Ascending aorta (tissue), 2 donors: Measurements from ENCODE around the gene CLDN8. TPM values are rescaled to one million over a fixed set of nuclear protein-coding genes. Genes with fewer than 3 reads are reported as not detected.

Experiments used
- DNase-seq, 2 donors: peaks; one replicate each; pipeline ENCODE4 v3.0.0-alpha.2; 2019; ENCODE audit warnings: low spot score in 2 of 2
- H3K27ac ChIP-seq, 2 donors: fragments of 200-600 bp; sonication (generic); one replicate each; pipeline ENCODE4 v1.5.1; 2016 to 2017; ENCODE audit warnings: mild to moderate bottlenecking in 1 of 2
- H3K27me3 ChIP-seq: fragments of 200-600 bp; sonication (generic); one replicate; pipeline ENCODE4 v1.5.1; 2017
- H3K36me3 ChIP-seq, 2 donors: fragments of 200-600 bp; sonication (generic); one replicate each; pipeline ENCODE4 v1.5.1; 2016
- H3K4me1 ChIP-seq, 2 donors: fragments of 200-600 bp; sonication (generic); one replicate each; pipeline ENCODE4 v1.5.1; 2016 to 2017; ENCODE audit warnings: mild to moderate bottlenecking in 1 of 2
- H3K4me3 ChIP-seq, 2 donors: fragments of 200-600 bp; sonication (generic); one replicate each; pipeline ENCODE4 v1.5.1; 2016 to 2017; ENCODE audit warnings: mild to moderate bottlenecking in 1 of 2
- H3K9me3 ChIP-seq, 2 donors: fragments of 200-600 bp; sonication (generic); one replicate each; pipeline ENCODE4 v1.5.1; 2016
- intact Hi-C: fragments of 100-400 bp; cut with DNase I; formaldehyde crosslinking; loops from one replicate; pipeline ENCODE4 v1.15.1; 2023
- total RNA-seq: library from RNA; depleted of rRNA; stranded (reverse); fragments of >200 nt; gene quantifications from one replicate; pipeline ENCODE4 v1.1.0, GENCODE V29; 2016
- TF ChIP-seq, protein P1 (sequence below), 3 experiments: fragments of 200-600 bp in 2 of 3; fragments of 450-650 bp in 1 of 3; sonication (generic) in 2 of 3; IDR thresholded peaks; one replicate each; pipeline ENCODE4 v1.5.1; 2016 to 2019; ENCODE audit warnings: antibody characterized with exemption in 3 of 3, mild to moderate bottlenecking in 1 of 3, moderate library complexity in 1 of 3

CLDN8 gene
- total RNA-seq, 1 donor from 2014 or later, result not detected

DNA sequence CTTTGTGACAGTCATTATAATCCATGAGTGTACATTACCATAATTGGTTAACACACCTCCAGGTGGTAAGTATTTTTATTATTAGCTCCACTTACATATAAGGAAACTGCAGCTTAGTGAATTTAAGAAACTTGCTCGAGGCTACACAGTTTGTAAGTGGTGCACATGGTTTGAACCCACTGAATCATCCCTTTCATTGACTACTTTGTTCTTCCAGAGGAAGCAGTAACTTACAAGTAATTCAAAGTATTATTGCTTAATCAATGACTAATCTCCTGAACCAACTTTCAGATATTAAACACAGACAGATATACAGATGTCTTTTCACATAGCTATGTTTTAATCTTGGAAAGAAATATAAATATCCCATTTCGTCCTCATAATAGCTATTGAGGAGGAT lies 18.7 kb upstream of the CLDN8 start:
- no peaks in the 10 kb centered on the region for H3K9me3 ChIP-seq
- no peaks in the 10 kb centered on the region for H3K4me1 ChIP-seq
- TF ChIP-seq, protein P1, sequence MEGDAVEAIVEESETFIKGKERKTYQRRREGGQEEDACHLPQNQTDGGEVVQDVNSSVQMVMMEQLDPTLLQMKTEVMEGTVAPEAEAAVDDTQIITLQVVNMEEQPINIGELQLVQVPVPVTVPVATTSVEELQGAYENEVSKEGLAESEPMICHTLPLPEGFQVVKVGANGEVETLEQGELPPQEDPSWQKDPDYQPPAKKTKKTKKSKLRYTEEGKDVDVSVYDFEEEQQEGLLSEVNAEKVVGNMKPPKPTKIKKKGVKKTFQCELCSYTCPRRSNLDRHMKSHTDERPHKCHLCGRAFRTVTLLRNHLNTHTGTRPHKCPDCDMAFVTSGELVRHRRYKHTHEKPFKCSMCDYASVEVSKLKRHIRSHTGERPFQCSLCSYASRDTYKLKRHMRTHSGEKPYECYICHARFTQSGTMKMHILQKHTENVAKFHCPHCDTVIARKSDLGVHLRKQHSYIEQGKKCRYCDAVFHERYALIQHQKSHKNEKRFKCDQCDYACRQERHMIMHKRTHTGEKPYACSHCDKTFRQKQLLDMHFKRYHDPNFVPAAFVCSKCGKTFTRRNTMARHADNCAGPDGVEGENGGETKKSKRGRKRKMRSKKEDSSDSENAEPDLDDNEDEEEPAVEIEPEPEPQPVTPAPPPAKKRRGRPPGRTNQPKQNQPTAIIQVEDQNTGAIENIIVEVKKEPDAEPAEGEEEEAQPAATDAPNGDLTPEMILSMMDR (IDR thresholded peaks at IDR 0.05), result no peak
- no peak for DNase-seq
- H3K36me3 ChIP-seq, result no peaks in the 10 kb centered on the region
- no peak overlapping the region for H3K4me3 ChIP-seq
- intact Hi-C loops, result no loop called here
- no peaks in the 10 kb centered on the region for H3K27me3 ChIP-seq
- H3K27ac ChIP-seq, result no peak overlapping the region

DNA sequence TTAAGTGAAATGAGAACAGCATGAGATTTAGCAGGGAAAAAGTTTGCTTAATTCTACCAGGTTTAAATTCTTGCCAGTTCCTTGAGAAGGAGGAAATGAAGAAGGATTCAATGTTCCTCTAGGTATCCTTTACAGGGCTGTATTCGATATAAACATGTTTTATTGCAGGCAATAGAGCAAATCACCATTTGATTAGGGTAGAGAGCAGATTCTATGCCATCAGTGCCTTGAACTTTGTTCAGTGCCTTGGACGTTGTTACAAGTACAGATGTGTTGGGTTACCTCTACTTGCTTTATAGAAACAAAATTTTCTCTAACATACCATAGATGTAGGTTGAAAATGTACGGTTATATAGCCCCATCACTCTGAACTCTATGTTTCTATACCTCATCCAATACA lies 18.2 kb upstream of the CLDN8 start:
- intact Hi-C loops, result no loop called here
- no peak overlapping the region for H3K4me3 ChIP-seq
- no peaks in the 10 kb centered on the region for H3K9me3 ChIP-seq
- H3K27ac ChIP-seq, result no peak overlapping the region
- H3K36me3 ChIP-seq, result no peaks in the 10 kb centered on the region
- H3K4me1 ChIP-seq, result no peaks in the 10 kb centered on the region
- no peaks in the 10 kb centered on the region for H3K27me3 ChIP-seq
- no peak for DNase-seq
- TF ChIP-seq, protein P1 (IDR thresholded peaks at IDR 0.05), result no peak

DNA sequence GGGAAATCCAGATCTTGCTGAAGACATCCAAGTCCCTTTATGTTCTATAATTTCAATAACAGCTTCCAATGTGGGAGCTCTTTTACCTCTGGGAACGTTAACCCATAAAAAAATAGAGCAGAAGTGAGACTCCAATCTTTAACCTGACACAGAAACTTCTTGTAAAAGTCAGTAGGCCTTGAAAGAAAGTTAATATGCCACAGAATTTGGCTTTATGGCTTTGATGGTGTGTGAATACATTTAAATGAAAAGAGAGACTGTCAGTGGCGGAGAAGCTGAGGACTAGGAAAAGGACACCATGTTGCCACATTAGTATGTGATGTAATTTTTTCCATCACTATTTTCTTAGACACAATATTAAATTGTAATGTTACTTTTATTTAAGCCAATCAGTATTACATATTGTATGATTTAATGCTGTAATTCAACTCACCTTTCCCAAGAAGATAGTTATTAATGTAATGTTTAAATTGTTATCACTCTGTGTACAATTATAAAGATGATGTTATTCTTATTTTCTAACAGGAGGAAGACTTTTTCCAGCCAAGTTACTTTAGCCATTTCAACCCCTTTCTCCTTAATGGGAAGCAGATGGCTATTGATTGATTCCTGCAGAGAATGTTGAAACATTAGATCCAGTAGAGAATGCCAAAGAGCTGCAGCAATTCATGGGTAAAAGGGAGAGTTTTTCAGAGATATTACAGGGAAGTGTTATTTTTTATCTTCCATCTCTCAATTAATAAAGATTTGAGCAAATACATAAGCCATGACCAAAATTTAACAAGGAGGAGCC lies 17.5 kb upstream of the CLDN8 start:
- no peaks in the 10 kb centered on the region for H3K27me3 ChIP-seq
- intact Hi-C loops, result no loop called here
- no peaks in the 10 kb centered on the region for H3K9me3 ChIP-seq
- DNase-seq, result no peak
- no peak overlapping the region for H3K4me3 ChIP-seq
- H3K4me1 ChIP-seq, result no peaks in the 10 kb centered on the region
- no peak overlapping the region for H3K27ac ChIP-seq
- H3K36me3 ChIP-seq, result no peaks in the 10 kb centered on the region
- TF ChIP-seq, protein P1 (IDR thresholded peaks at IDR 0.05), result no peak

DNA sequence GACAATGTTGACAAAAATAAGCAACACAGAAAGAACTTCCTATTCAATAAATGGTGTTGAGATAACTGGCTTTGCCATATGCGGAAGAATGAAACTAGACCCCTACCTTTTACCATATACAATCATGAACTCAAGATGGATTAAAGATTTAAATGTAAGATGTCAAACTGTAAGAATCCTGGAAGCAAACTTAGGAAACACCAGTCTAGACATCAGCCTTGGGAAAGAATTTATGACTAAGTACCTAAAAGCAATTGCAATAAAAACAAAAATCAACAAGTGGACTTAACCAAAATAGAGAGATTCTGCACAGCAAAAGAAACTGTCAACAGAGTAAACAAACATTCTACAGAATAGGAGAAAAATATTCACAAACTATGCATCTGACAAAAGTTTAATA lies 16.1 kb upstream of the CLDN8 start:
- Histone ChIP-seq H3K4me1 (no peaks in the 10 kb centered on the region), H3K9me3 (no peaks in the 10 kb centered on the region), H3K4me3 (no peak overlapping the region), H3K27ac (no peak overlapping the region), H3K36me3 (no peaks in the 10 kb centered on the region), H3K27me3 (no peaks in the 10 kb centered on the region)
- TF ChIP-seq, protein P1 (IDR thresholded peaks at IDR 0.05), result no peak
- intact Hi-C loops, result no loop called here
- DNase-seq, result no peak

DNA sequence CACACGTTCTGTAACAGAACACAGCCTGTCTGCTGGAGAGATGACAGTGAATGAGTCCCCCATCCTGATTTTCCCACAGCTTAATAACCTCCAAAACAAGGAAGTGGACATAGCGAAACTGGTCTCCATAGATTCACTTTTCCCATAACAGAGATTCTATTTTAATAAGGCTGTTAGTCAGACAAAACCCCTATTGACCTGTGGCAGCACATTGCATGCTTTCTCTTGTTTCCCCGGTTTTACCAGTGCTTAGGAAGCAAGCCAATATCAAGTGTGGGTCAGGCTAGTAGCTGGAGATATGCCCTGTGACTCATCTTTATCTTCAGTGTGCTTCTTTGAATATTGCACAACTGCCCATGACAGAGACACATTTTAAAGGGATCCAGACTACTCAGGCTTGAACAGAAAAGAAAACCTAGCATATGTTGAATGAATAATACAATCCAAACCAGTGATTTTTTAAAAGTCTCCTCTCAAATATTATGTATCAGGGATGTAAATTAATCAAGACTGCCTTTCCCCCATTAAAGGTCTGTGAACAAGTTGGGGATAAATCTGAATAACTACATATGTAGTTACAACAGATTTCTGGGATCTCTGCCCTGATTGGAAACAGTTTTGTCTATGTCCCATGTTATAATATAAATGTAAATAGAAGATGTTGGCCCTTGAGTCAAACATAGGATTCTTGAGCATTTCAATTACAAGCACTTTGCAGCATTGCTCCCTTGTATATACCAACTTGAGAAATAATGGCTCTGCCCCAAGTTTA lies 11.9 kb upstream of the CLDN8 start:
- intact Hi-C loops, result no loop called here
- Histone ChIP-seq H3K4me3 (no peak overlapping the region), H3K9me3 (no peaks in the 10 kb centered on the region), H3K36me3 (no peaks in the 10 kb centered on the region), H3K27me3 (no peaks in the 10 kb centered on the region), H3K4me1 (no peaks in the 10 kb centered on the region), H3K27ac (no peak overlapping the region)
- TF ChIP-seq, protein P1 (IDR thresholded peaks at IDR 0.05), result no peak
- DNase-seq, result no peak
